AG08395 (cell line): ENCODE measurements around the gene PAFAH1B1.

ENCODE experiments used
- DNase-seq: peaks from one replicate; pipeline ENCODE4 v3.0.0; 2012; ENCODE audit warnings: mixed read lengths, low spot score

The PAFAH1B1 gene

DNA sequence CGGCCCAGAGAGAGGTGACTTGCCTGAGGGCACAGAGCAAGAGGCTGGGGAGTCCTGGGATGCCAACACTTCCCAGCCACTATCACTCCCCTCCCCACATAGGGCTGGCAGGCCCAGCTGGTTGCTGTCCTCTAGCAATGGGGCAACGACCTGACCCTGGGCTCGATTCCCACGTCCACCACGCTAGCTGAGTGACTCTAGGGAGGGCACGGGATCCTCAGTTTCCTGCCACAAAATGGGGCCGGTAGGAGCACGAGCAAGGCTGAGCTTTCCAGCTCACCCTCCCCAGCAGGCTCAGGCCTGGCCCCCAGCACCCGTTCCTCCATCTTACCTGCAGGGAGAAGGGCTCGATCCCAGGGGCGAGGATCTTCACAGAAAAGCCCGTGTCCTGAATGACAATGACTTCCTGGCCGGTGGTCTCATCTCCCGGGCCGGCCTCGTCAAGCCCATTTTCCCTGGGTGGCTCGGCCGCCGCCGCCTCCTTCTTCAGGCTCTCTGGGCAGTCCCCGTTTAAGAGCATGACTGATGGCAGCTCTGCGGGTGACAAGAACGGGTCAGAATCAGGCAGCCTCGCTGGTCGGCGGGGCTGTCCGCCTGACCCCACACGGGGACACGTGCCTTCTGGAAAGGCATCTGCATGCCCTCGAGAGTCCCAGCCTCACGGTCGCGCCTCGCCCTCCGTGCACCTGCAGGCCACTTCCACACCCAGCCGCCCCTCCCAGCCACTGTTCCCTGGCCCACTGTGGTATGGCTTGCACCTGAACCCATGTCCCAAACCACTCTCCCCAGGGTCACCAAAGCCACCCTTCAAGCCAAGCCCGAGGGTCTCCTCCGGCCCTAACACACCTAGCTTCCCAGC lies 110.8 kb downstream of the PAFAH1B1 start:
- DNase-seq: no peak

GRCh38 chr17:2704890-2705248 lies 111.4 kb downstream of the PAFAH1B1 start:
- DNase-seq: no peak

GRCh38 chr17:2705263-2705662 lies 111.8 kb downstream of the PAFAH1B1 start:
- peak; percentile 29 for DNase-seq

DNA sequence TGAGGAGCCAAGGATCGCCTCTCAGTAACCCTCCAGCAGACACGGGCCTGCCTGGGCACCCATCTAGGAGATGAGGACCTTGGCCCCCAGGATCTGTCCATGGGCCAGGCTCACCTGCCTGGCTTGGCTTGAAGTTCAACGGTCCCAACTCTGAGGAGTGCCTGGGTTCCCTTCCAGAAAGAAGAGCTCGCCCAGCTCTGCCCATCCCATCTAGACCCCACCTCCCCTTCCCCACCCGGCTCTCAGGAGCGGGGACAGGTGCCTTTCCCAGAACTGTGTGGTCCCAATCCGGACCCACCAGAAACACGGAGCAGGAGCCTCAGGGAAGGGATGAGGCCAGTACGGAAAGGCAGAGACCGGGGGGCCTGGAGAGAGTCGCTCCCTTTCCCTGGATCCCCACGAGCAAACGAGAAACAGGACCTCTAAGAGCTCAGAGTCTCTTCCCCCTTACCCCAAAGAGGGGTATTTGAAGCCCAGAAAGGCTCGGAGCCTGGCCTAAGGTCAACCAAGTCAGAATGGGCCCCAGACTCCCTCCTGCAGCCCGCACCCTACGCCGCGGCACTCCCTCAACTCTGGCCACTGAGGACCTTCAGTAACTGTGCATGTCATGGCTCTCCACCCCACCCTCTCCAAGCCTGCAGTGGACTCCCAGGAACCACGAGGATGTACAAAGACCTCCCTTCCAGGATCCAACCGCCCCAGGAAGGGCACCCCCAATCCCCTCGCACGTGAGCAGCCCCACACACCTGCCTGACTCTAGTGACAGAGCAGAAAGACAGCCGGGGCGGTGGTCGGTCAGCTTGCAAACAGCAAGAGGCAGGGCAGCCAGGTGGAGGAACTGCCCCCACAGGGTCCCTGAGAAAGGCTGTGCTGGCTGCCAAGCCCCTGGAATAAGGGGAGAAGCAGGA lies 112.7 kb downstream of the PAFAH1B1 start:
- no peak for DNase-seq

DNA sequence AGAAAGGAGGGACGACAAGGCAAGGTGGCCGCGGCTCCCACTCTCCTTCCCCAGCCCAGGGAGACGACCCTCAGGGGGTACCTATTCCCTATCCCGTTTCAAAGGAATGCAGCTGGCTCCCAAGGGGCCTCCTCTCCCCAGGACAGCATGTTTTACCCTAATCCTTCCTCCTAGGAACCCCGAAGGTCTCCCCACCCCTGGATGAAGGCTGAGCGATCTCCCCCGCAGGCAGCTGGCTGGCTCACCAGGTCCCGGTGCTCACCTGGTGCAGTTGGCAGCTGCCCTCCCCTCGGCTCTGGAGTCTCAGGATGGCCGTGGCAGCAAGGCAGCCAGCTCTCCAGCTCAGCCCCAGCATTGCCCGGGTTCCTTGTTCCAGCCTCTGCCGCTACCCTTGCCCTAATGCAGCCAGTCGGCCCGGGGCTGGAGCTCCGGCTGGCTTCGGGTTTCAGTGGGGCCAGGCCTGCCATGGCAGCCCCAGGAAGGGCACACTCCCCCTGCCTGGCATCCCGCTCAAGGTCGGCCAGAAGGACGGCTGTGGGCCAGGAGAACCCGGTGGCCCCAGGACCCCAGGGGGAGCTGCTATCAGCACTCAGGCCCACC lies 113.6 kb downstream of the PAFAH1B1 start:
- DNase-seq: no peak

DNA sequence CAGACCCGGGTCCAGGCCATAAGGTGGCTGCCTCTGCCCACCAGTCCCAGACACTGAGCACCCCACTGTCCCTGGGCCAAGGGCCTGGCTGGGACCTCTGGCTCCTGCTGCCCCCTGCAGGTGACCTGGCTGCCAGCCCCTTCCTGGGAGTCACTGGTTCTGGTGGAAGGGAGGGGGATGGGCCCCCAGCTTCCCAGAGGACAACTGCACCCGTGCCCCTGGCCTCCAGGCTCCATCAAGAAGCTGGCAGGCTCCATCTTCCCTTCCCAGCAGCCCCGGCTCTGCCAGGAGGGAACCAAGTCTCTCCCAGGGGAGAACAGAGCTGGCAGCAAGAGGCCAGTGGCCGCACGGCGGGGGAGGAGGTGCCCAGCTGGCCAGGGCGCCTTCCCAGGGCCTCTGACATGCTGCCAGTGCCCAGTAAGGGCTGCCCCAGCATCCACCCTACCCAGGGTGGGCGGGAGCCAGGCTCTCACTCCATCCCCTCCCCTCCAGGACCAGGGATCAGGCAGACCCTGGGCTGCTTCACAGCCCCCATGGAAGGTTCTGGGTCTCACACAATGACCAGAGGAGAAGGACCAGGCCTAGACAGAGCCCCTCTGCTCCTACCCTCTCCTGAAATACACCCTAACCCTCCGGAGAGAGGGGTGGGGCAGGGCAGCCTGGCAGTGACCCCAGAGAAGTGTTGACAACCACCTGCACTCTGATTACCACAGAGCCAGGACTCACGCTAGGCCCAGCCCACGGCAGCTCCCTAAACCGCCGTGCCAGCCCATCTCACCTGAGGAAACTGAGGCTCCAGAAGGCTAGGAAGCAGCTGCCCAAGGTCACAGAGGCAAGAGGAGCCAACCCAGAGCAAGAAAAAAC lies 114.5 kb downstream of the PAFAH1B1 start:
- no peak for DNase-seq

DNA sequence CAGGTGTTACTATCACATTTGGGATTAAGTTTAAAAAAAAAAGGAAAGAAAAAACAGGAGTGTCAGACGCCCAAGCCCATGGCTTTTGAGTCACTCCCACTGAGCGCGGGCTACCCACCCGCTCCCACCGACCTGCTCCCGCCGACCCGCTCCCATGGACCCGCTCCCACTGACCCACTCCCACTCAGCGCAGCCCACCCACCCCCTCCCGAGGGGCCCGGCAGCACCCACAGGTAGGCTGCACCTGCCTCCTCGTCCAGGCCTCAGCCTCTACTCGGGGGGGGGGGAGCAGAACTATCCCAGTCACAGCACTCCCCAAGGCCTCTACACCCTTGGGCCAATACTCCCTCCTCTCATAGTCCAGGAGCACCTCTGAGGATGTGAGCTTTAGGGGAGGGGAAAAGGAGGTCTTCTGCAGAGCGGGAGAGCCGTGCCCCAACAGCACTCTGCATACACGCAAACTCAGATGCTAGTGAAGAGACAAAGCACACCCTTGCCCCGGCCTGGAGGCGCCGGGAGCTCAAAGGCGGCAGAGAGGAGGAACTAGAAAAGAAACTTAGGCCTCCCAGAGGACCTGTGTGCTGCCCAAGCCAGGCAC lies 115.2 kb downstream of the PAFAH1B1 start:
- DNase-seq: no peak

DNA sequence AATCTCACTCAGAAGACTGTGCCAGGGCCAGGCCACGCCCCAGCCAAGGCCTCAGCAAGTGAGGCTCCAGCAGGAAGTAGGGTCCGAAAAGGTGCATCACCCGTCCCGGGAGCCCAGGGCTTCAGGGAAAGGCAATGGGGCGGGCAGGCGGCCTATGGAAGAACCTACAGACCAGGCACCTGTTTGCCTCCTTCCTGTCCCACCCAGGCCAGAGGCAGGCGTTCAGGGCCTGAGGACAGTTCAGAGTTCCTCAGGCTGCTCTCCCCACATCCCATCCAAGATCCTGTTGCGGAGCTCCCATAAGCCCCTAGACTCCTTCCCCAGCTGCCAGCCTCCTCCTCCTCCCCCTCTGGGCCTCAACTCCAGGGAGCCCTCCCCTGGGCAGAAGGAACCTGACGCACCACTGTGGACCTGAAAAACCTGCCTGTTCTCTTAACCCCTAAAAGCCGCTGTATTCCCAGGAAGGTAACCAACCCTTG lies 115.8 kb downstream of the PAFAH1B1 start:
- DNase-seq: no peak

GRCh38 chr17:2710071-2710802 lies 116.8 kb downstream of the PAFAH1B1 start:
- DNase-seq: no peak

DNA sequence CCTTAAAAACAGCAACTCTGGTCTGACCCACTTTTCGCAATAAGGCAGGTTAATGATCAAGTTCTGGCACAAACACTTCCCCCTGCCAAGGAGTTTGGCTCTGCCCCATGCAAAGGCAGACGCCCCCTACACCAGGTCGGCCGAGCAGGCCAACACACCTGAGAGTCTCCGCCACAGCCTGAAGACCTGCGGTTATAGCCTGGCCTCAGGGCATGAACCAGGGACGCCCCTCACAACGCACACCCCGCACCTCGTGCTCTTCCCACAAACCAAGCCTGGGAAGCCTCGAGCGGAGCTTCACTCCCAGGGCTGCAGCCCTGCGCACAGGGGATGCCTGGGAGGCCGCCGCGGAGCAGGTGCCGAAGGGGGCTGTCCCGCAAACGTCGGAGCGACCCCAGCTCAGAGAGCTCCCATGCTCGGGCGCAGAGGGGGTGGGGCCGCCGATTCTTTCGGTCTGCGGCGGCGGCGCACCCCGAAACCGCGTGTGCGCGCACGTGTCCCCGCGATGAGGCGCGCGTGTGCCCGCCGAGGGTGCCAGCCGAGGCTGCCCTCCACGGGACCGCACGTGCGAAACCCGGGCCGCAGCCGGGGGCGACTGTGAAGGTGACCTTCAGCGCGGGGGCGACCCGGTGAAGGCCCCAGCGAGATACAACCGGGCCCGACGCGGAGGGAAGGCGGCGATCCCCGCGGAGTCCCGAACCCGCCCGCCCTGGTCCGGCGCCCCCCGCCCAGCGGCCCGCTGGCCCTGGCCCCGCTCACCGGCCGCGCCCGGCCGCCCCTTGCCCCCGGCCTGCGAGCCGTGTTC lies 117.6 kb downstream of the PAFAH1B1 start:
- no peak for DNase-seq

GRCh38 chr17:2711608-2712299 lies 118.3 kb downstream of the PAFAH1B1 start, which contains the start of gene CLUH:
Gene CLUH, minus strand, starts transcription at chr17:2711764. Its CDS starts 103 bp downstream, at chr17:2711661.
- peak; percentile 99 for DNase-seq

DNA sequence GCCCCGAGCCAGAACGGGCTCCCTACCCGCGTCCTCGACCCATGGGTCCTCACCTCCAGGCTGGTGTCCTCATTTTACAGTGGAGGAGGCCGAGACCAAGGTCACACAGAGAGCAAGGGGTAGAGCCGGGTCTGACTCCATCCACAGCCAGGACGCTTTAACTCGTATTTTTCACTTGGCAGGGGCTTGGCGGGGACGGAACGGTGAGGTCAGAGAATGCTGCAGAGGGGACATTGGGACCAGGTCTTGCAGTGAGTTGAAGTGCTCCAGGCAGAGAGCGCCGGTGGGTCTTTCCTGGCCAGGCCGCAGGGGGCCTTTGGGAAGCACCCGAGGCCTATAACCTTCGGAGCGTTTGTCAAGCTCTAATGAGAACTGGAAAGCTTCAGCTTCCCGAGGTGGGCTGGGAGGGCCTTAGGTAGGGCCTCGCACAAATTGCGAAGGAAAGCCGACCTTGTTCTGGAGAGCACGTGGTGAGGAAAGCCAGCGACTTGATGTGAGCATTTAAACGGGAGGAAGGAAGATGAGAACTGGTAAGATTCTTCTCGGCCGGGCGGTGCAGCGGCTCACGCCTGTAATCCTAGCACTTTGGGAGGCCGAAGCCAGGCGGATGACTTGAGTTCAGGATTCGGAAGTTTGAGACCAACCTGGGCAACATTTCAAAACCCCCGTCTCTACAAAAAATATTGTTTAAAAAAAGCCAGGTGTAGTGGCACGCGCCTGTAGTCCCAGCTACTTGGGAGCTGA lies 119.0 kb downstream of the PAFAH1B1 start:
- no peak for DNase-seq

DNA sequence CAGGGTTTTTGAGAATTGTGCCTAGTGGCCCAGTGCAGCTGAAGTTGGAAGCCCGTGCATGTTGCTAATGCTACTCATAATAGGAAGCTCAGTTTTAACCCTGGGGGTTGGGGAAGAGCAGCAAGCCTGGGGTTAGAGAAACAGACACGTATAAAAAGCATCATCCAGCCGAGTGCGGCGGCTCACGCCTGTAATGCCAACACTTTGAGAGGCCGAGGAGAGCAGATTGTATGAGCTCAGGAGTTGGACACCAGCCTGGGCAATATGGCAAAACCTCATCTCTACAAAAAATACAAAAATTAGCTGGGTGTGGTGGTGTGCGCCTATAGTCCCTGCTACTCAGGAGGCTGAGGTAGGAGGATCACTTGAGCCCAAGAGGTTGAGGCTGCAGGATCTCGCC lies 120.4 kb downstream of the PAFAH1B1 start:
- DNase-seq: no peak

DNA sequence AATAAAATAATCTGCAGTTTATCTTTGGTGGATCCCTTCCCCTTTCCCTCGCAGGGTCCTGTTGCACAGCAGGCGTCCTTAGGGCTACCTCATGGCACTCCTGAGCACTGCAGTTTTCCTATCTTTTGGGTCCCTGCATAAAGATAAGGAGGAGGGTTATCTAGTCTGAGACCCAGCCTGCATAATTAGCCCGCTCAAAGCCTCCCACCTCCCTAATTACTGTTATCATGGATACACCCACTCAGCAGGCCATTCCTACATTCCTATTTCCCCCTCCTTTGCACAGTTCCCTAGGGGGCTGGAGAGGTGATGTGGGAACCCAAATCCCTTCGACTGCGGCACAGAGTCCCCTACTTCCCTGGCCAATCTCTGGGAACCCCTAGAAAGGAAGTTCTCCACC lies 123.2 kb downstream of the PAFAH1B1 start:
- DNase-seq: no peak

- DNase-seq: no peak
Observed at GRCh38 chr17:2718150-2718938, 124.9 kb downstream of the PAFAH1B1 start.

DNA sequence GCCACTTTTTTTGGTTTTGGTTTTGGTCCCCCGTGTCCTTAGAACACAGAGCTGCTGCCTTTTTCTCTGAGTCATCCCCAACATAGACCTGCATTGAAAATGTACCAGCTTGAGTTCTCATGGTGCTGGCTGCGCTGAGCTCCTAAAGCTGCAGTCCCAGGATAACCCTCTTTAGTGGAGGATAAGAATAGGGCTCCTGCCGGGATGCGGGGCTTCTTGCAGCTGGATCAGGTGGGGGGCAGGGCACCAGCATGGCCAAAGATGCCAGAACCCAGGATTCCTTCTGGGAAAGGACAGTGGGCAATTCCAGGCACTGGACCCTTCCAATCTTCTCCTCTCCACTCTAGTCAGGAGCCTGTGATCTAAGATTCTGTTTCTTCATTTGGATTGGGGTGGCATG lies 126.4 kb downstream of the PAFAH1B1 start:
- no peak for DNase-seq

DNA sequence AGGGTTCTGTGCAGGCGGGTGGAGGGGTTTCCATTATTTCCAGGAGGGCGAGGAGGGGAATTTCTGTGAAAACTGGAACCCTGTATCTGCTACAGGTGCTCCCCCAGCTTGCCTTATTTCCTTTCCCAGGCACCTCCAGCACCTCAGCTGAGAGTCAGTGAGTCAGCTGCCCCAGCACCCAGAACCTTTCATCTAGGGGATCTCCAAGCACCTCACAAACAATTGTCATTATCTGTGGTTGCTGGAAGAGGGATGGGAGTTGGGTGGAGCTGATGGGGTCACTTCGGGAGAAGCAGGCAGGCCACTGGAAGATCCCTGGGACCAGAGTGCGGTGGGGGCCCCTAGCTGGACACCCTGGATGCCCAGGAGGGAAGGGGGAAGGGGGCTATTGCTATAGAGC lies 128.1 kb downstream of the PAFAH1B1 start:
- no peak for DNase-seq
